ENCODE results near the gene CPSF3. TPM values are rescaled to one million over a fixed set of nuclear protein-coding genes. Genes with fewer than 3 reads are reported as not detected.

The CPSF3 gene
- total RNA-seq, 1 experiment from 2014 or later, result 68.5 TPM

DNA sequence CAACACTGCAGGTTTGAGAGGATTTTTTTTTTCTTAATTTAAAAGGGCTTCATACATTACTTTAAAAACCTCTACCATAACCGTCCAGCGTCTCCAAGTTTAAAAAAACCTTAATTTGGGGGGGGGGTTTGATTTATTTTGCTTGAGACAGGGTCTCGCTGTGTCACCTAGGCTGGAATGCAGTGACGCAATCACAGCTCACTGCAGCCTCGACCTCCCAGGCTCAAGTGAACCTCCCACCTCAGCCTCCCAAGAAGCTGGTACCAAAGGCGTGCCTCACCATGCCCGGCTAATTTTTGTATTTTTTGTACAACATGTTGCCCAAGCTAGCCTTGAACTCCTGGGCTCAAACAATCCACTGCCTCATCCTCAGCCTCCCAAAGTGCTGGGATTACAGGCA is 95.3 kb downstream of the CPSF3 start:
- DNase-seq (ENCODE audit: low read depth, low spot score), result no peak
- H3K9me2 ChIP-seq (ENCODE audit: insufficient read depth), result no peaks in the 10 kb centered on the region
- no peaks in the 10 kb centered on the region for H4K20me1 ChIP-seq (ENCODE audit: insufficient read depth)
- H3K79me2 ChIP-seq (ENCODE audit: insufficient read depth, low read length), result no peaks in the 10 kb centered on the region
- H3K4me3 ChIP-seq (replicated peaks in 1 of 2; ENCODE audit: low read depth in 1 of 2, low read length in 2 of 2), result no peak overlapping the region
- RAD21 ChIA-PET (ENCODE audit: low non-redundant PET in 1 of 2, low total read pairs in 2 of 2, uncharacterized antibody in 2 of 2, unreplicated experiment in 2 of 2), result no interaction called here
- intact Hi-C loops (cut with micrococcal nuclease), result no loop called here
- H3K4me1 ChIP-seq (ENCODE audit: control insufficient read depth in 1 of 2, insufficient read depth in 2 of 2, low read length in 2 of 2), result no peaks in the 10 kb centered on the region
- no peak overlapping the region for H2AFZ ChIP-seq (ENCODE audit: low read depth, low read length, poor library complexity, severe bottlenecking)
- no peak overlapping the region for H3K9ac ChIP-seq (ENCODE audit: low read length)
- H3K27me3 ChIP-seq (ENCODE audit: insufficient read depth, low read length), result no peaks in the 10 kb centered on the region
- no peak overlapping the region for H3K27ac ChIP-seq (ENCODE audit: low read depth, low read length)
- no peaks in the 10 kb centered on the region for H3K9me3 ChIP-seq (ENCODE audit: control insufficient read depth in 1 of 2, insufficient read depth in 1 of 2, low read depth in 1 of 2, low read length in 2 of 2)
- POLR2A ChIA-PET, result no interaction called here
- H3K4me2 ChIP-seq (ENCODE audit: low read length), result no peak overlapping the region
- BruUV-seq (replicated peaks), result no TSS peak
- TF ChIP-seq POLR2AphosphoS5 (IDR thresholded peaks at IDR 0.05; ENCODE audit: low read depth, low read length), result no peak
- TF ChIP-seq, protein P1, sequence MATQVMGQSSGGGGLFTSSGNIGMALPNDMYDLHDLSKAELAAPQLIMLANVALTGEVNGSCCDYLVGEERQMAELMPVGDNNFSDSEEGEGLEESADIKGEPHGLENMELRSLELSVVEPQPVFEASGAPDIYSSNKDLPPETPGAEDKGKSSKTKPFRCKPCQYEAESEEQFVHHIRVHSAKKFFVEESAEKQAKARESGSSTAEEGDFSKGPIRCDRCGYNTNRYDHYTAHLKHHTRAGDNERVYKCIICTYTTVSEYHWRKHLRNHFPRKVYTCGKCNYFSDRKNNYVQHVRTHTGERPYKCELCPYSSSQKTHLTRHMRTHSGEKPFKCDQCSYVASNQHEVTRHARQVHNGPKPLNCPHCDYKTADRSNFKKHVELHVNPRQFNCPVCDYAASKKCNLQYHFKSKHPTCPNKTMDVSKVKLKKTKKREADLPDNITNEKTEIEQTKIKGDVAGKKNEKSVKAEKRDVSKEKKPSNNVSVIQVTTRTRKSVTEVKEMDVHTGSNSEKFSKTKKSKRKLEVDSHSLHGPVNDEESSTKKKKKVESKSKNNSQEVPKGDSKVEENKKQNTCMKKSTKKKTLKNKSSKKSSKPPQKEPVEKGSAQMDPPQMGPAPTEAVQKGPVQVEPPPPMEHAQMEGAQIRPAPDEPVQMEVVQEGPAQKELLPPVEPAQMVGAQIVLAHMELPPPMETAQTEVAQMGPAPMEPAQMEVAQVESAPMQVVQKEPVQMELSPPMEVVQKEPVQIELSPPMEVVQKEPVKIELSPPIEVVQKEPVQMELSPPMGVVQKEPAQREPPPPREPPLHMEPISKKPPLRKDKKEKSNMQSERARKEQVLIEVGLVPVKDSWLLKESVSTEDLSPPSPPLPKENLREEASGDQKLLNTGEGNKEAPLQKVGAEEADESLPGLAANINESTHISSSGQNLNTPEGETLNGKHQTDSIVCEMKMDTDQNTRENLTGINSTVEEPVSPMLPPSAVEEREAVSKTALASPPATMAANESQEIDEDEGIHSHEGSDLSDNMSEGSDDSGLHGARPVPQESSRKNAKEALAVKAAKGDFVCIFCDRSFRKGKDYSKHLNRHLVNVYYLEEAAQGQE (IDR thresholded peaks at IDR 0.05; ENCODE audit: low read depth), result no peak
- TF ChIP-seq POLR2A (IDR thresholded peaks at IDR 0.05; ENCODE audit: borderline replicate concordance, extremely low read depth, insufficient read depth, insufficient read length), result no peak
- CTCF ChIA-PET, result no interaction called here
- ATAC-seq, result no peak
- H3K36me3 ChIP-seq (ENCODE audit: control insufficient read depth in 1 of 2, insufficient read depth in 2 of 2, low read length in 2 of 2), result peaks cover 10 to 11% of the 10 kb centered on the region in 2 experiments; a peak in 3 of 4 replicates

DNA sequence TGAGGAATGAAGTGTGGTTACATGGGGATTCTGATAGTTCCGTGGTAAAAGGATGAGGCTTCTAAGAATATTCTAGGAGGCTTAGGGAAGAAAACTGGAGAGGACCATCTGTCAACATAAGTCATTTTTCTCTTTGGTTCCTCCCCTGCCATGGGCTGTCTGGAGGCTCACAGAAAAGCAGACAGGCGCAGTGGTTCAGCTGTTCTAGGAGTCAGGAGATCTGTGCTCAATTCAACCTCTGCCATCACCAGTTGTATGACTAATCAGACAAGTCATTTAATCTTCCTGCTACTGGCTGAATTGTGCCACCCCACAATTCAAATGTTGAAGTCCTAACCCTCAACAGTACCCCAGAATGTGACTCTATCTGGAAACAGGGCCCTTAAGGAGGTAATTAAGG is 95.8 kb downstream of the CPSF3 start:
- Histone ChIP-seq H3K27me3 (ENCODE audit: insufficient read depth, low read length) (no peaks in the 10 kb centered on the region), H3K9me2 (ENCODE audit: insufficient read depth) (no peaks in the 10 kb centered on the region), H3K4me3 (replicated peaks in 1 of 2; ENCODE audit: low read depth in 1 of 2, low read length in 2 of 2) (no peak overlapping the region), H3K27ac (ENCODE audit: low read depth, low read length) (no peak overlapping the region), H3K36me3 (ENCODE audit: control insufficient read depth in 1 of 2, insufficient read depth in 2 of 2, low read length in 2 of 2) (peaks cover 10 to 11% of the 10 kb centered on the region in 2 experiments; a peak in 3 of 4 replicates), H3K79me2 (ENCODE audit: insufficient read depth, low read length) (no peaks in the 10 kb centered on the region), H2AFZ (ENCODE audit: low read depth, low read length, poor library complexity, severe bottlenecking) (no peak overlapping the region), H3K9ac (ENCODE audit: low read length) (no peak overlapping the region), H3K4me2 (ENCODE audit: low read length) (no peak overlapping the region), H3K9me3 (ENCODE audit: control insufficient read depth in 1 of 2, insufficient read depth in 1 of 2, low read depth in 1 of 2, low read length in 2 of 2) (no peaks in the 10 kb centered on the region), H3K4me1 (ENCODE audit: control insufficient read depth in 1 of 2, insufficient read depth in 2 of 2, low read length in 2 of 2) (no peaks in the 10 kb centered on the region), H4K20me1 (ENCODE audit: insufficient read depth) (no peaks in the 10 kb centered on the region)
- no peak for DNase-seq (ENCODE audit: low read depth, low spot score)
- RAD21 ChIA-PET (ENCODE audit: low non-redundant PET in 1 of 2, low total read pairs in 2 of 2, uncharacterized antibody in 2 of 2, unreplicated experiment in 2 of 2), result no interaction called here
- BruUV-seq (replicated peaks), result no TSS peak
- POLR2A ChIA-PET, result no interaction called here
- no peak for ATAC-seq
- CTCF ChIA-PET, result no interaction called here
- TF ChIP-seq, protein P2, sequence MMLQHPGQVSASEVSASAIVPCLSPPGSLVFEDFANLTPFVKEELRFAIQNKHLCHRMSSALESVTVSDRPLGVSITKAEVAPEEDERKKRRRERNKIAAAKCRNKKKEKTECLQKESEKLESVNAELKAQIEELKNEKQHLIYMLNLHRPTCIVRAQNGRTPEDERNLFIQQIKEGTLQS (IDR thresholded peaks at IDR 0.05), result no peak
- TF ChIP-seq, protein P3, sequence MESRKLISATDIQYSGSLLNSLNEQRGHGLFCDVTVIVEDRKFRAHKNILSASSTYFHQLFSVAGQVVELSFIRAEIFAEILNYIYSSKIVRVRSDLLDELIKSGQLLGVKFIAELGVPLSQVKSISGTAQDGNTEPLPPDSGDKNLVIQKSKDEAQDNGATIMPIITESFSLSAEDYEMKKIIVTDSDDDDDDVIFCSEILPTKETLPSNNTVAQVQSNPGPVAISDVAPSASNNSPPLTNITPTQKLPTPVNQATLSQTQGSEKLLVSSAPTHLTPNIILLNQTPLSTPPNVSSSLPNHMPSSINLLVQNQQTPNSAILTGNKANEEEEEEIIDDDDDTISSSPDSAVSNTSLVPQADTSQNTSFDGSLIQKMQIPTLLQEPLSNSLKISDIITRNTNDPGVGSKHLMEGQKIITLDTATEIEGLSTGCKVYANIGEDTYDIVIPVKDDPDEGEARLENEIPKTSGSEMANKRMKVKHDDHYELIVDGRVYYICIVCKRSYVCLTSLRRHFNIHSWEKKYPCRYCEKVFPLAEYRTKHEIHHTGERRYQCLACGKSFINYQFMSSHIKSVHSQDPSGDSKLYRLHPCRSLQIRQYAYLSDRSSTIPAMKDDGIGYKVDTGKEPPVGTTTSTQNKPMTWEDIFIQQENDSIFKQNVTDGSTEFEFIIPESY (IDR thresholded peaks at IDR 0.05; ENCODE audit: extremely low read depth, insufficient replicate concordance, low read length), result no peak
- TF ChIP-seq YY1 (IDR thresholded peaks at IDR 0.05; ENCODE audit: extremely low read depth, insufficient replicate concordance, low read depth, low read length), result no peak
- TF ChIP-seq, protein P4, sequence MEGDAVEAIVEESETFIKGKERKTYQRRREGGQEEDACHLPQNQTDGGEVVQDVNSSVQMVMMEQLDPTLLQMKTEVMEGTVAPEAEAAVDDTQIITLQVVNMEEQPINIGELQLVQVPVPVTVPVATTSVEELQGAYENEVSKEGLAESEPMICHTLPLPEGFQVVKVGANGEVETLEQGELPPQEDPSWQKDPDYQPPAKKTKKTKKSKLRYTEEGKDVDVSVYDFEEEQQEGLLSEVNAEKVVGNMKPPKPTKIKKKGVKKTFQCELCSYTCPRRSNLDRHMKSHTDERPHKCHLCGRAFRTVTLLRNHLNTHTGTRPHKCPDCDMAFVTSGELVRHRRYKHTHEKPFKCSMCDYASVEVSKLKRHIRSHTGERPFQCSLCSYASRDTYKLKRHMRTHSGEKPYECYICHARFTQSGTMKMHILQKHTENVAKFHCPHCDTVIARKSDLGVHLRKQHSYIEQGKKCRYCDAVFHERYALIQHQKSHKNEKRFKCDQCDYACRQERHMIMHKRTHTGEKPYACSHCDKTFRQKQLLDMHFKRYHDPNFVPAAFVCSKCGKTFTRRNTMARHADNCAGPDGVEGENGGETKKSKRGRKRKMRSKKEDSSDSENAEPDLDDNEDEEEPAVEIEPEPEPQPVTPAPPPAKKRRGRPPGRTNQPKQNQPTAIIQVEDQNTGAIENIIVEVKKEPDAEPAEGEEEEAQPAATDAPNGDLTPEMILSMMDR (IDR thresholded peaks at IDR 0.05 in 2 of 3, conservative IDR thresholded peaks at IDR 0.05 in 1 of 3; ENCODE audit: borderline replicate concordance in 1 of 3, insufficient read depth in 1 of 3, low read depth in 2 of 3, low read length in 2 of 3), result no peak
- no peak for TF ChIP-seq CEBPB (IDR thresholded peaks at IDR 0.05; ENCODE audit: low read depth)
- no peak for TF ChIP-seq POLR2A (IDR thresholded peaks at IDR 0.05; ENCODE audit: borderline replicate concordance, extremely low read depth, insufficient read depth, insufficient read length)
- intact Hi-C loops (cut with micrococcal nuclease), result no loop called here

All from HCT116 (cell line).